ELF-1 (cell line): ENCODE measurements around the gene ZNF302.
A peak's percentile ranks its signal among the peaks of the same experiment; 100 is the strongest.
"Not testable (repeated sequence)": the region's sequence is repeated elsewhere in the genome, so short reads cannot be mapped to it uniquely, and the experiment has no call there.

Experiments
- DNase-seq: peaks from one replicate; pipeline ENCODE4 v3.0.0-alpha.2; 2016; ENCODE audit warnings: low read depth, low spot score

ZNF302 gene

GRCh38 chr19:34671972-34672371 lies 5.5 kb upstream of the ZNF302 start:
- no peak for DNase-seq

- DNase-seq: no peak
Observed at GRCh38 chr19:34673590-34673989, 3.9 kb upstream of the ZNF302 start.

GRCh38 chr19:34675250-34675649 lies 2.2 kb upstream of the ZNF302 start:
- DNase-seq: no peak

- no peak for DNase-seq
Observed at GRCh38 chr19:34675919-34676318, 1.6 kb upstream of the ZNF302 start.

GRCh38 chr19:34676697-34677385 lies 637 bp upstream of the ZNF302 start, which contains the start of gene SCGB2B2:
Gene SCGB2B2 (minus strand): TSS chr19:34677159. CDS start chr19:34594563, 82,596 bp downstream.
- no peak for DNase-seq

- no peak for DNase-seq
Observed at GRCh38 chr19:34678085-34678412, 571 bp downstream of the ZNF302 start.

GRCh38 chr19:34678421-34678820 lies 943 bp downstream of the ZNF302 start:
- no peak for DNase-seq

- DNase-seq: no peak
Observed at GRCh38 chr19:34681478-34681877, 4.0 kb downstream of the ZNF302 start.

GRCh38 chr19:34685266-34685665 lies 7.8 kb downstream of the ZNF302 start:
- DNase-seq: not testable (repeated sequence)

GRCh38 chr19:34686455-34686854 lies 9.0 kb downstream of the ZNF302 start:
- no peak for DNase-seq

GRCh38 chr19:34687348-34687747 lies 9.9 kb downstream of the ZNF302 start:
- DNase-seq: no peak

GRCh38 chr19:34688592-34688991 lies 11.1 kb downstream of the ZNF302 start:
- no peak for DNase-seq

GRCh38 chr19:34690372-34690771 lies 12.9 kb downstream of the ZNF302 start:
- no peak for DNase-seq

- no peak for DNase-seq
Observed at GRCh38 chr19:34692549-34692948, 15.1 kb downstream of the ZNF302 start.

GRCh38 chr19:34707661-34708060 lies 30.2 kb downstream of the ZNF302 start:
- DNase-seq: no peak

GRCh38 chr19:34711890-34712289 lies 34.4 kb downstream of the ZNF302 start:
- peak; percentile 23 for DNase-seq

- peak; percentile 59 for DNase-seq
Observed at GRCh38 chr19:34712395-34713261, 35.1 kb downstream of the ZNF302 start.

GRCh38 chr19:34713262-34713637 lies 35.8 kb downstream of the ZNF302 start:
- DNase-seq: no peak

- no peak for DNase-seq
Observed at GRCh38 chr19:34715357-34715756, 37.9 kb downstream of the ZNF302 start.

- no peak for DNase-seq
Observed at GRCh38 chr19:34722353-34722752, 44.9 kb downstream of the ZNF302 start.

GRCh38 chr19:34725400-34725799 lies 47.9 kb downstream of the ZNF302 start:
- DNase-seq: no peak

- no peak for DNase-seq
Observed at GRCh38 chr19:34731019-34731829, 53.7 kb downstream of the ZNF302 start.
